Right ventricle myocardium superior (tissue), 1 donor: ENCODE results near the gene SURF2. TPM values are rescaled to one million over a fixed set of nuclear protein-coding genes. Genes with fewer than 3 reads are reported as not detected.

ENCODE experiments used
- ATAC-seq: fragments of 200-7000 bp; cut with Tn5 transposase; one replicate; pipeline ENCODE4 v1.9.1; 2020; ENCODE audit warnings: mild to moderate bottlenecking; ENCODE audit not compliant: poor library complexity
- DNase-seq: peaks from one replicate; pipeline ENCODE4 v3.0.0-alpha.2; 2020
- intact Hi-C: fragments of 100-400 bp; cut with DNase I; formaldehyde crosslinking; loops from one replicate; pipeline ENCODE4 v1.11.2; 2022
- total RNA-seq: library from RNA; stranded (reverse); fragmentation: NEBNext Ultra II Directional; extraction: Animal tissue kit (Norgen Biotek cat#: 25700); gene quantifications from one replicate; pipeline ENCODE4 v1.2.1, GENCODE V29; 2021
- donor health status: DM: no; HTN: yes; CAD: no; lungs with severe emphysema.

SURF2 gene
- total RNA-seq, 1 donor from 2014 or later: 14.0 TPM

DNA sequence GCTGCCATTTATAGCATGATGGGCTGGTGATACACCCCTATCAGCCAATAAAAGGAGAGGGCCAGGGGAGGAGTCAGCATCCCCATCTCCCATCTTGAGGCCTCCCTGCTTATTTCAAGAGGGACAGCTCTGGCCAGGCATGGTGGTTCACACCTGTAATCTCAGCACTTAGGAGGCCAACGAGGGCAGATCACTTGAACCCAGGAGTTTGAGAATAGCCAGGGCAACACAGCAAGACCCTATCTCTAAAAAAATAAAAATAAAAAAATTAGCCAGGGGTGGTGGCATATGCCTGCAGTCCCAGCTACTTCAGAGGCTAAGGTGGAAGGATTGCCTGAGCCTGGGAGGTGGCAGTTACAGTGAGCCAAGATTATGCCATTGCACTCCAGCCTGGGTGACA lies 51.7 kb downstream of the SURF2 start:
- intact Hi-C loops: no loop called here
- no peak for DNase-seq
- ATAC-seq: no peak

Other genes with a start within 250 kb of the SURF2 start
- 33.1 TPM for gene RALGDS, start 235.3 kb upstream of the SURF2 start, total RNA-seq
- gene GBGT1, start 192.6 kb upstream of the SURF2 start, total RNA-seq: 6.4 TPM
- gene OBP2B, start 147.3 kb upstream of the SURF2 start, total RNA-seq: not detected
- 2.4 TPM for gene ABO, start 81.3 kb upstream of the SURF2 start, total RNA-seq
- 11.1 TPM for gene SURF6, start 20.4 kb upstream of the SURF2 start, total RNA-seq
- 19.2 TPM for gene MED22, start 8.4 kb upstream of the SURF2 start, total RNA-seq
- 834 TPM for gene RPL7A, start 8.3 kb upstream of the SURF2 start, total RNA-seq
- gene SURF1, start 63 bp upstream of the SURF2 start, total RNA-seq: 55.4 TPM
- 58.3 TPM for gene SURF4, start 19.5 kb downstream of the SURF2 start, total RNA-seq
- 0.27 TPM for gene STKLD1, start 19.8 kb downstream of the SURF2 start, total RNA-seq
- gene REXO4, start 61.5 kb downstream of the SURF2 start, total RNA-seq: 18.0 TPM
- gene ADAMTS13, start 65.8 kb downstream of the SURF2 start, total RNA-seq: 2.8 TPM
- 12.9 TPM for gene CACFD1, start 103.4 kb downstream of the SURF2 start, total RNA-seq
- gene SLC2A6, start 122.5 kb downstream of the SURF2 start, total RNA-seq: 2.9 TPM
- gene MYMK, start 168.4 kb downstream of the SURF2 start, total RNA-seq: not detected
- 8.1 TPM for gene ADAMTSL2, start 178.2 kb downstream of the SURF2 start, total RNA-seq